ENCODE results near the gene NID2.

Gene NID2, protein sequence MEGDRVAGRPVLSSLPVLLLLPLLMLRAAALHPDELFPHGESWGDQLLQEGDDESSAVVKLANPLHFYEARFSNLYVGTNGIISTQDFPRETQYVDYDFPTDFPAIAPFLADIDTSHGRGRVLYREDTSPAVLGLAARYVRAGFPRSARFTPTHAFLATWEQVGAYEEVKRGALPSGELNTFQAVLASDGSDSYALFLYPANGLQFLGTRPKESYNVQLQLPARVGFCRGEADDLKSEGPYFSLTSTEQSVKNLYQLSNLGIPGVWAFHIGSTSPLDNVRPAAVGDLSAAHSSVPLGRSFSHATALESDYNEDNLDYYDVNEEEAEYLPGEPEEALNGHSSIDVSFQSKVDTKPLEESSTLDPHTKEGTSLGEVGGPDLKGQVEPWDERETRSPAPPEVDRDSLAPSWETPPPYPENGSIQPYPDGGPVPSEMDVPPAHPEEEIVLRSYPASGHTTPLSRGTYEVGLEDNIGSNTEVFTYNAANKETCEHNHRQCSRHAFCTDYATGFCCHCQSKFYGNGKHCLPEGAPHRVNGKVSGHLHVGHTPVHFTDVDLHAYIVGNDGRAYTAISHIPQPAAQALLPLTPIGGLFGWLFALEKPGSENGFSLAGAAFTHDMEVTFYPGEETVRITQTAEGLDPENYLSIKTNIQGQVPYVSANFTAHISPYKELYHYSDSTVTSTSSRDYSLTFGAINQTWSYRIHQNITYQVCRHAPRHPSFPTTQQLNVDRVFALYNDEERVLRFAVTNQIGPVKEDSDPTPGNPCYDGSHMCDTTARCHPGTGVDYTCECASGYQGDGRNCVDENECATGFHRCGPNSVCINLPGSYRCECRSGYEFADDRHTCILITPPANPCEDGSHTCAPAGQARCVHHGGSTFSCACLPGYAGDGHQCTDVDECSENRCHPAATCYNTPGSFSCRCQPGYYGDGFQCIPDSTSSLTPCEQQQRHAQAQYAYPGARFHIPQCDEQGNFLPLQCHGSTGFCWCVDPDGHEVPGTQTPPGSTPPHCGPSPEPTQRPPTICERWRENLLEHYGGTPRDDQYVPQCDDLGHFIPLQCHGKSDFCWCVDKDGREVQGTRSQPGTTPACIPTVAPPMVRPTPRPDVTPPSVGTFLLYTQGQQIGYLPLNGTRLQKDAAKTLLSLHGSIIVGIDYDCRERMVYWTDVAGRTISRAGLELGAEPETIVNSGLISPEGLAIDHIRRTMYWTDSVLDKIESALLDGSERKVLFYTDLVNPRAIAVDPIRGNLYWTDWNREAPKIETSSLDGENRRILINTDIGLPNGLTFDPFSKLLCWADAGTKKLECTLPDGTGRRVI (N-terminal part only)

GRCh38 chr14:52068615-52069306 is at the start of gene NID2:
NID2 (minus strand) TSS chr14:52069059; CDS start chr14:52068994, 65 bp downstream.
- DNase-seq (ENCODE audit: low read depth in 2 of 2, low spot score in 1 of 2), result no peak

DNA sequence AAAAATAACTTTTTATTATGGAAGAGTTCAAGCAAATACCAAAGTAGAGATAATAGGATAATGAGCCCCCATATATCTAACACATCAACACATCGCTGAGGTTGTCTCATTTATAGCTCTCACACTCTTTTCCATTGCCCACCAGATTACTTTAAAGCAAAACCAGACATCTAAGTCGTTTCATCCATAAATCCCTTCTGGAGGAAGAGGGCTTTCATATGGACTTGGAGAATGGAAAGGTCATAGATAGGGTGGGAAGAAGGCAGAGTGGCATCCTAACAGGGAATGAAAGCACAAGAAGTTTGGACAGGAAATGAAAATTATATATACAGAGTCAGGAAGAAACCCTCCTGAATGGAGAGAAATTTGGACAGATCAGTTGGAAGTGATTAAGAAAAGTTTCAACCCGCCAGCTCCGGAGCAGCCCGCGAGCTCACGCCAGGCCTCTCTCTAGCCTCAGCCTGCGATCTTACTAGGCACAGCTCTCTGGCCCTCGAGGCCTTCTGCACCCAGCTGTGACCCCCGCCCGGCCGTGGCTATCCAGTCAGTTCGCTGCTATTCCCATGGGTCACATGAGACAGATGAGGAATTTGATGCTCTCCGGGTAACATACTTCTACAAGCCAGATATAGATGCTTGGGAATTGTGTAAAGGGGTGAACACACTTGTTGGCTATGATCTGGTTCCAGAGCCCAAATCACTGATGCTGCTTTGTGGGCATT is 48.4 kb upstream of the NID2 start:
- DNase-seq (ENCODE audit: low read depth in 2 of 2, low spot score in 1 of 2), result no peak

GRCh38 chr14:52115286-52115685 is 46.4 kb upstream of the NID2 start:
- no peak for DNase-seq (ENCODE audit: low read depth in 2 of 2, low spot score in 1 of 2)

DNA sequence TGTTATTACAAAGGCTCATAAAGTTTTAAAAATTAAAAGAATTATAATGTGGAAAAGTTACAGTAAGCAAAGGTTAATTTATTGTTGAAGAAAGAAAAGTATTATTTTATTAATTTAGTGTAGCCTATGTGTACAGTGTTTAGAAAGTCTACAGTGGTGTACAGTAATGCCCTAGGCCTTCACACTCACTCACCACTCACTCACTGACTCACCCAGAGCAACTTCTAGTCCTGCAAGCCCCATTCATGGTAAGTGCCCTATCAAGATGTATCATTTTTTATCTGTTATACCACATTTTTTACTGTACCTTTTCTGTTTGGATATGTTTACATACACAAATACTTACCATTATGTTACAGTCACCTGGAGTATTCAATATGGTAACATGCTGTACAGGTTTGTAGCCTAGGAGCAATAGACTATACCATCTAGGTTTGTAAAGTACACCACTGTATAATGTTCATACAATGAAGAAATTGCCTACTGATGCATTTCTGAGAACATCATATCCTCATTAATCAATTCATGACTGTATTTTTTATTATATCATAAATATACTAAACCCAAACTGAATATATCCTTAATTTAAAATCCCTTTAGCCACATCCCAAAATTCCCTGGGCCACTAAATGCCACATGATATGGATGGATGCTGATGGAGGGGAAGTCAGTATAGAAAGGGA is 43.6 kb upstream of the NID2 start:
- no peak for DNase-seq (ENCODE audit: low read depth in 2 of 2, low spot score in 1 of 2)

GRCh38 chr14:52111583-52111982 is 42.7 kb upstream of the NID2 start:
- DNase-seq (ENCODE audit: low read depth in 2 of 2, low spot score in 1 of 2), result no peak

- no peak for DNase-seq (ENCODE audit: low read depth in 2 of 2, low spot score in 1 of 2)
Measured at GRCh38 chr14:52110441-52111086, 41.7 kb upstream of the NID2 start.

DNA sequence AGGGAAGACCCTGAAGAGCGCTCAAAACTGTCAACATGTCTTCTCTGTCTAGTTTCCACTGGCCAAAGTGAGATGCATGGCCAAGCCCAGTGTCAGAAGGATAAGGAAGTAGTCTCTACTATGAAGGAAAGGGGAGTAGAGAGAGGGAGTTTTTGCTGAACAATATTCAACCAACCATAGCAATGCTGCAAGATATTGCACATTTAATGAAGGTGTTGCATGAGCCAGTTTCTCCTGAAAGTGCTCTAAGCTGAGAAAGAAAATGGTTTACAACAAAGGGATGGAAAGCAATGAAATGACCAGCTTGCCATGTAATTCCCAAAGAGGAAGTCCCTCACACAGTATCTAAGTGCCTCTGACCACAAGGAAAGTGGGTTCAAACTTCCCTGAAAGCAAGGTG is 40.0 kb upstream of the NID2 start:
- DNase-seq (ENCODE audit: low read depth in 2 of 2, low spot score in 1 of 2), result no peak

- no peak for DNase-seq (ENCODE audit: low read depth in 2 of 2, low spot score in 1 of 2)
Measured at GRCh38 chr14:52106840-52107239, 38.0 kb upstream of the NID2 start.

DNA sequence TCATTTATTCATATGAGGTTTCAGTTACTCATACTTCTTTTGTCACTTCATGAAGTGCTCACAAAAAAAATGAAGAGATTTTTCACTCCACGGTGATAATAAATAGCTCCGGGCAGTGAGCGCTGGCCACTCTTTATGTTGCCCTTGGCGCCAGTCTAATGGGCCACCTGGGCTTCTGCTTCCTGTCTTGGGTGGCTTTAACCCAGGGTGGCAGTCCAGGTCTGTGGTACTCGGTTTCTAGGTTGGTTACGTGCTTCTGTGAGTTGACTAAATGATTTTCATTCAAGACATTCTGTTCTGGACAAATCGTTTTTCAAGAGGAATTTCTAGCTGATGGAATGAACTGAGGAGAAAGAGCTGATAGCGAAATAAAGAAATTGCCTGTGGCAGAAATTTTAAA is 34.6 kb upstream of the NID2 start:
- no peak for DNase-seq (ENCODE audit: low read depth in 2 of 2, low spot score in 1 of 2)

GRCh38 chr14:52095794-52096193 is 26.9 kb upstream of the NID2 start:
- no peak for DNase-seq (ENCODE audit: low read depth in 2 of 2, low spot score in 1 of 2)

- no peak for DNase-seq (ENCODE audit: low read depth in 2 of 2, low spot score in 1 of 2)
Measured at GRCh38 chr14:52095336-52095735, 26.5 kb upstream of the NID2 start.

DNA sequence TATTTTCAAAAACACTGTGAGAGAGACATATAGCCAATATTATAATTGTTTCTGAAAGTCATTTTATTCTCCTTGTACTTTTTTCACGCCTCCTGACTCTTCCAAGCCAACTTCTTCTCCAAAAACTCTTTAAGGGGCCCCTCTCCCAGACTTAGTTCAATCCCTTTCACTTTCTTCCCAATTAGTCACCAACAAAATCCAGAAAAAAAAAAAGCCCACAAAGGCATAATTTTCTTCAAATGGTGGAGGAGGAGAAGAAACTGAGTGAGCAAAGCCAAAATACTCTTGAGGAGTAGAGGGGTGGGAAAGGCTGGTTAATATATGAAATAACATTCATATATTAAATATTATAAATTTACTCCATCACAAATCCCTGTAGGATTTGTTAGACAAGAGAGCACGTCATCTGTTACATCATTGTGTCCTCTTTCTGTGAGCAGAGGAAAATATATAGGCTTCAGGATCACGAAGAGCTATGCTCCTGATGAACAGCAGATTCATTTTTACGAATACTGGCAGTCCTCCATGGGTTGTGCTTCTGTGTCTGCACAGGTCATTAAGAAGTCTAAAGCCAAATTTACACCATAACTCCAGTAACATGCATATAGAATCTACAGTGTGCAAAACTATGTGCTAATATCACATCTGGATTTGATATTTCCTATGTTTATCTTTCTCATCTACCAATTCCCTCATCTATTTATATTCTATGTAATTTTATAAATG is 25.9 kb upstream of the NID2 start:
- DNase-seq (ENCODE audit: low read depth in 2 of 2, low spot score in 1 of 2), result no peak

GRCh38 chr14:52091928-52092327 is 23.1 kb upstream of the NID2 start:
- no peak for DNase-seq (ENCODE audit: low read depth in 2 of 2, low spot score in 1 of 2)

DNA sequence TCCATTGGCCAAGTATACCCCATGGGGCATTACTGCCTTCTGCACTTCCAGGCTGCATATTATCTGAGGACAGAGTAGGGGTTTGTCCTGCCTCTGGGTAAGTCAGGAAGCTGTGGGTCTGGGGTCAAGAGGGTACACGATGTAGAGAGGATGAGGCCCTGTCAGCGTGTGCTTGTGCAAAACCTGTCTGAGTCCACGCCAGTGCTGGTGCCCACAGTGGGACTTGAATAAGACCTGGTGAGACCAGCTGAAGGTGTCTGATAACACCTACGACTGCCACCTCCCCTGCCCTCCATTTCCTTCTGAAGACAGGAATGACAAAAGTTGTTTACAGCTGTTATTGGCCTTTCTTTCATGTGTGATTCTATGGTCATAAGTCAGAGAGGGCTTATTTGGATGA is 22.1 kb upstream of the NID2 start:
- no peak for DNase-seq (ENCODE audit: low read depth in 2 of 2, low spot score in 1 of 2)

- no peak for DNase-seq (ENCODE audit: low read depth in 2 of 2, low spot score in 1 of 2)
Measured at GRCh38 chr14:52089218-52089617, 20.4 kb upstream of the NID2 start.

- DNase-seq (ENCODE audit: low read depth in 2 of 2, low spot score in 1 of 2), result no peak
Measured at GRCh38 chr14:52086711-52087110, 17.9 kb upstream of the NID2 start.

DNA sequence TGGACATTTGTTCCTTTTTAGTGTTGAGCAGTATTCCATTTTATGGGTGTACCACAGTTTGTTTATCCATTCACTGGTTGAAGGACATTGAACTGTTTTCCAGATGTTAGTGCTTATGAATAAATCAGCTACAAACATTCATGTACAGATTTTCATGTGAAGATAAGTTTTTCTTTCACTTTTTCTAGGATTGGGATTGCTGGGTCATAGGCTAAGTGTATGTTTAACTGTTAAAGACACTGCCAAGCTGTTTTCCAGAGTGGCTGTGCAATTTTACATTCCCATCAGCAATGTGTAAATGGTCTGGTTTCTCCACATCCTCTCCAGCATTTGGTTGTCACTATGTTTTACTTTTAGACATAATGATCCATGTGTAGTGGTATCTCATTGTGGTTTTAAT is 14.0 kb upstream of the NID2 start:
- DNase-seq (ENCODE audit: low read depth in 2 of 2, low spot score in 1 of 2), result no peak

GRCh38 chr14:52081964-52082363 is 13.1 kb upstream of the NID2 start:
- DNase-seq (ENCODE audit: low read depth in 2 of 2, low spot score in 1 of 2), result no peak
